Measurements from ENCODE around the gene TMPRSS11E.

Gene TMPRSS11E

GRCh38 chr4:68416591-68416990 lies 30.7 kb upstream of the TMPRSS11E start:
- H3K4me1 ChIP-seq (ENCODE audit: control insufficient read depth, insufficient read depth, low read length), result 0 out of 2 replicates have a peak, but pooled peaks cover 3% of the 10 kb centered on the region
- no peak overlapping the region for H3K9ac ChIP-seq (ENCODE audit: low read depth, low read length)
- peaks cover 10% of the 10 kb centered on the region; the same call in 1 of the 2 replicates for H3K36me3 ChIP-seq (ENCODE audit: control insufficient read depth, insufficient read depth, low read length)

GRCh38 chr4:68426516-68426915 lies 20.7 kb upstream of the TMPRSS11E start:
- H3K27me3 ChIP-seq (ENCODE audit: control insufficient read depth, insufficient read depth, low read length), result no peaks in the 10 kb centered on the region
- H3K4me3 ChIP-seq (ENCODE audit: low read depth, low read length), result no peak overlapping the region
- no peaks in the 10 kb centered on the region; the same call in 1 of the 2 replicates for H3K36me3 ChIP-seq (ENCODE audit: control insufficient read depth, insufficient read depth, low read length)
- H3K9ac ChIP-seq (ENCODE audit: low read depth, low read length), result no peak overlapping the region
- H3K27ac ChIP-seq (ENCODE audit: low read depth, low read length), result no peak overlapping the region
- H3K9me3 ChIP-seq (ENCODE audit: control insufficient read depth, insufficient read depth, low read length), result peaks cover 14% of the 10 kb centered on the region
- 0 out of 2 replicates have a peak, but pooled peaks cover 2% of the 10 kb centered on the region for H3K4me1 ChIP-seq (ENCODE audit: control insufficient read depth, insufficient read depth, low read length)

More at GRCh38 chr4:68416591-68416990, 30.7 kb upstream of the TMPRSS11E start:
- no peak overlapping the region for H3K27ac ChIP-seq (ENCODE audit: low read depth, low read length)
- H3K4me3 ChIP-seq (ENCODE audit: low read depth, low read length), result no peak overlapping the region
- no peaks in the 10 kb centered on the region for H3K27me3 ChIP-seq (ENCODE audit: control insufficient read depth, insufficient read depth, low read length)
- peaks cover 35% of the 10 kb centered on the region for H3K9me3 ChIP-seq (ENCODE audit: control insufficient read depth, insufficient read depth, low read length)

GRCh38 chr4:68430337-68430736 lies 16.9 kb upstream of the TMPRSS11E start:
- no peak overlapping the region for H3K4me3 ChIP-seq (ENCODE audit: low read depth, low read length)
- H3K36me3 ChIP-seq (ENCODE audit: control insufficient read depth, insufficient read depth, low read length), result no peaks in the 10 kb centered on the region; the same call in 1 of the 2 replicates
- no peak overlapping the region for H3K27ac ChIP-seq (ENCODE audit: low read depth, low read length)
- H3K27me3 ChIP-seq (ENCODE audit: control insufficient read depth, insufficient read depth, low read length), result no peaks in the 10 kb centered on the region
- peaks cover 6% of the 10 kb centered on the region; the same call in 1 of the 2 replicates for H3K4me1 ChIP-seq (ENCODE audit: control insufficient read depth, insufficient read depth, low read length)
- no peak overlapping the region for H3K9ac ChIP-seq (ENCODE audit: low read depth, low read length)
- H3K9me3 ChIP-seq (ENCODE audit: control insufficient read depth, insufficient read depth, low read length), result peaks cover 9% of the 10 kb centered on the region

GRCh38 chr4:68432320-68432719 lies 14.9 kb upstream of the TMPRSS11E start:
- Histone ChIP-seq H3K4me3 (ENCODE audit: low read depth, low read length) (no peak overlapping the region), H3K4me1 (ENCODE audit: control insufficient read depth, insufficient read depth, low read length) (peaks cover 6% of the 10 kb centered on the region; the same call in 1 of the 2 replicates), H3K27ac (ENCODE audit: low read depth, low read length) (no peak overlapping the region), H3K9me3 (ENCODE audit: control insufficient read depth, insufficient read depth, low read length) (no peaks in the 10 kb centered on the region), H3K36me3 (ENCODE audit: control insufficient read depth, insufficient read depth, low read length) (no peaks in the 10 kb centered on the region), H3K9ac (ENCODE audit: low read depth, low read length) (no peak overlapping the region), H3K27me3 (ENCODE audit: control insufficient read depth, insufficient read depth, low read length) (no peaks in the 10 kb centered on the region)

- H3K27ac ChIP-seq (ENCODE audit: low read depth, low read length), result no peak overlapping the region
- H3K9me3 ChIP-seq (ENCODE audit: control insufficient read depth, insufficient read depth, low read length), result no peaks in the 10 kb centered on the region
- no peaks in the 10 kb centered on the region for H3K27me3 ChIP-seq (ENCODE audit: control insufficient read depth, insufficient read depth, low read length)
- no peak overlapping the region for H3K4me3 ChIP-seq (ENCODE audit: low read depth, low read length)
- peaks cover 6% of the 10 kb centered on the region; the same call in 1 of the 2 replicates for H3K4me1 ChIP-seq (ENCODE audit: control insufficient read depth, insufficient read depth, low read length)
- no peak overlapping the region for H3K9ac ChIP-seq (ENCODE audit: low read depth, low read length)
- no peaks in the 10 kb centered on the region for H3K36me3 ChIP-seq (ENCODE audit: control insufficient read depth, insufficient read depth, low read length)
Measured at GRCh38 chr4:68433582-68433981, 13.7 kb upstream of the TMPRSS11E start.

- Histone ChIP-seq H3K36me3 (ENCODE audit: control insufficient read depth, insufficient read depth, low read length) (no peaks in the 10 kb centered on the region), H3K4me3 (ENCODE audit: low read depth, low read length) (no peak overlapping the region), H3K27ac (ENCODE audit: low read depth, low read length) (no peak overlapping the region), H3K27me3 (ENCODE audit: control insufficient read depth, insufficient read depth, low read length) (no peaks in the 10 kb centered on the region), H3K9ac (ENCODE audit: low read depth, low read length) (no peak overlapping the region), H3K9me3 (ENCODE audit: control insufficient read depth, insufficient read depth, low read length) (no peaks in the 10 kb centered on the region), H3K4me1 (ENCODE audit: control insufficient read depth, insufficient read depth, low read length) (peaks cover 6% of the 10 kb centered on the region; the same call in 1 of the 2 replicates)
Measured at GRCh38 chr4:68434277-68434676, 13.0 kb upstream of the TMPRSS11E start.

- no peaks in the 10 kb centered on the region for H3K9me3 ChIP-seq (ENCODE audit: control insufficient read depth, insufficient read depth, low read length)
- H3K4me1 ChIP-seq (ENCODE audit: control insufficient read depth, insufficient read depth, low read length), result peaks cover 6% of the 10 kb centered on the region; the same call in 1 of the 2 replicates
- H3K27ac ChIP-seq (ENCODE audit: low read depth, low read length), result no peak overlapping the region
- no peaks in the 10 kb centered on the region for H3K27me3 ChIP-seq (ENCODE audit: control insufficient read depth, insufficient read depth, low read length)
- no peak overlapping the region for H3K4me3 ChIP-seq (ENCODE audit: low read depth, low read length)
- H3K9ac ChIP-seq (ENCODE audit: low read depth, low read length), result no peak overlapping the region
- no peaks in the 10 kb centered on the region for H3K36me3 ChIP-seq (ENCODE audit: control insufficient read depth, insufficient read depth, low read length)
Measured at GRCh38 chr4:68434836-68435235, 12.4 kb upstream of the TMPRSS11E start.

GRCh38 chr4:68445111-68445510 lies 2.2 kb upstream of the TMPRSS11E start:
- no peak overlapping the region for H3K27ac ChIP-seq (ENCODE audit: low read depth, low read length)
- H3K27me3 ChIP-seq (ENCODE audit: control insufficient read depth, insufficient read depth, low read length), result no peaks in the 10 kb centered on the region
- no peak overlapping the region for H3K4me3 ChIP-seq (ENCODE audit: low read depth, low read length)
- H3K9me3 ChIP-seq (ENCODE audit: control insufficient read depth, insufficient read depth, low read length), result no peaks in the 10 kb centered on the region
- no peak overlapping the region for H3K9ac ChIP-seq (ENCODE audit: low read depth, low read length)
- no peaks in the 10 kb centered on the region for H3K36me3 ChIP-seq (ENCODE audit: control insufficient read depth, insufficient read depth, low read length)
- peaks cover 37% of the 10 kb centered on the region for H3K4me1 ChIP-seq (ENCODE audit: control insufficient read depth, insufficient read depth, low read length)

GRCh38 chr4:68451246-68452211 lies 4.3 kb downstream of the TMPRSS11E start:
- H3K4me3 ChIP-seq (ENCODE audit: low read depth, low read length), result peak overlapping the region; percentile 16; the same call in 1 of the 2 replicates
- H3K27me3 ChIP-seq (ENCODE audit: control insufficient read depth, insufficient read depth, low read length), result no peaks in the 10 kb centered on the region
- H3K36me3 ChIP-seq (ENCODE audit: control insufficient read depth, insufficient read depth, low read length), result no peaks in the 10 kb centered on the region
- no peaks in the 10 kb centered on the region for H3K9me3 ChIP-seq (ENCODE audit: control insufficient read depth, insufficient read depth, low read length)
- no peak overlapping the region for H3K9ac ChIP-seq (ENCODE audit: low read depth, low read length)
- peaks cover 79% of the 10 kb centered on the region for H3K4me1 ChIP-seq (ENCODE audit: control insufficient read depth, insufficient read depth, low read length)
- peak overlapping the region; percentile 82 for H3K27ac ChIP-seq (ENCODE audit: low read depth, low read length)

- Histone ChIP-seq H3K36me3 (ENCODE audit: control insufficient read depth, insufficient read depth, low read length) (no peaks in the 10 kb centered on the region), H3K27me3 (ENCODE audit: control insufficient read depth, insufficient read depth, low read length) (no peaks in the 10 kb centered on the region), H3K9ac (ENCODE audit: low read depth, low read length) (no peak overlapping the region), H3K4me3 (ENCODE audit: low read depth, low read length) (no peak overlapping the region), H3K27ac (ENCODE audit: low read depth, low read length) (no peak overlapping the region), H3K9me3 (ENCODE audit: control insufficient read depth, insufficient read depth, low read length) (no peaks in the 10 kb centered on the region), H3K4me1 (ENCODE audit: control insufficient read depth, insufficient read depth, low read length) (peaks cover 4% of the 10 kb centered on the region)
Measured at GRCh38 chr4:68460085-68460484, 12.8 kb downstream of the TMPRSS11E start.

GRCh38 chr4:68461790-68462189 lies 14.5 kb downstream of the TMPRSS11E start:
- Histone ChIP-seq H3K4me1 (ENCODE audit: control insufficient read depth, insufficient read depth, low read length) (no peaks in the 10 kb centered on the region; the same call in 1 of the 2 replicates), H3K27ac (ENCODE audit: low read depth, low read length) (no peak overlapping the region), H3K4me3 (ENCODE audit: low read depth, low read length) (no peak overlapping the region), H3K9ac (ENCODE audit: low read depth, low read length) (no peak overlapping the region), H3K27me3 (ENCODE audit: control insufficient read depth, insufficient read depth, low read length) (no peaks in the 10 kb centered on the region), H3K36me3 (ENCODE audit: control insufficient read depth, insufficient read depth, low read length) (no peaks in the 10 kb centered on the region), H3K9me3 (ENCODE audit: control insufficient read depth, insufficient read depth, low read length) (no peaks in the 10 kb centered on the region)

All from HUES48 (cell line).